GM23248 (cell line): ENCODE results near the gene ZNF419.

Experiments used
- EZH2 ChIP-seq: fragments of 200-600 bp; sonication (generic); IDR thresholded peaks from 2 replicates; pipeline ENCODE4 v1.6.1; 2018; ENCODE audit warnings: antibody characterized with exemption, mild to moderate bottlenecking; ENCODE audit not compliant: insufficient read depth, poor library complexity, severe bottlenecking
- EZH2phosphoT487 ChIP-seq: fragments of 200-600 bp; sonication (generic); IDR thresholded peaks from 2 replicates; pipeline ENCODE4 v1.6.1; 2018; ENCODE audit warnings: antibody characterized with exemption, moderate library complexity, mild to moderate bottlenecking, low read depth; ENCODE audit not compliant: insufficient read depth

- TF ChIP-seq EZH2 (no peak), EZH2phosphoT487 (no peak)
These were observed 23.9 kb downstream of the ZNF419 start for GRCh38 chr19:57511484-57511883.
